ENCODE results near the gene LHFPL5.

- TF ChIP-seq, protein P1, sequence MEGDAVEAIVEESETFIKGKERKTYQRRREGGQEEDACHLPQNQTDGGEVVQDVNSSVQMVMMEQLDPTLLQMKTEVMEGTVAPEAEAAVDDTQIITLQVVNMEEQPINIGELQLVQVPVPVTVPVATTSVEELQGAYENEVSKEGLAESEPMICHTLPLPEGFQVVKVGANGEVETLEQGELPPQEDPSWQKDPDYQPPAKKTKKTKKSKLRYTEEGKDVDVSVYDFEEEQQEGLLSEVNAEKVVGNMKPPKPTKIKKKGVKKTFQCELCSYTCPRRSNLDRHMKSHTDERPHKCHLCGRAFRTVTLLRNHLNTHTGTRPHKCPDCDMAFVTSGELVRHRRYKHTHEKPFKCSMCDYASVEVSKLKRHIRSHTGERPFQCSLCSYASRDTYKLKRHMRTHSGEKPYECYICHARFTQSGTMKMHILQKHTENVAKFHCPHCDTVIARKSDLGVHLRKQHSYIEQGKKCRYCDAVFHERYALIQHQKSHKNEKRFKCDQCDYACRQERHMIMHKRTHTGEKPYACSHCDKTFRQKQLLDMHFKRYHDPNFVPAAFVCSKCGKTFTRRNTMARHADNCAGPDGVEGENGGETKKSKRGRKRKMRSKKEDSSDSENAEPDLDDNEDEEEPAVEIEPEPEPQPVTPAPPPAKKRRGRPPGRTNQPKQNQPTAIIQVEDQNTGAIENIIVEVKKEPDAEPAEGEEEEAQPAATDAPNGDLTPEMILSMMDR (IDR thresholded peaks at IDR 0.05 in 2 of 3, conservative IDR thresholded peaks at IDR 0.05 in 1 of 3; ENCODE audit: borderline replicate concordance in 1 of 3, insufficient read depth in 1 of 3, low read depth in 2 of 3, low read length in 2 of 3), result no peak
- TF ChIP-seq EZH2 (IDR thresholded peaks at IDR 0.05), result no peak
Measured at GRCh38 chr6:35774116-35774794, 30.9 kb upstream of the LHFPL5 start.
